ENCODE data around the gene CAMK2B.

The CAMK2B gene

GRCh38 chr7:44348851-44349781 is 23.7 kb upstream of the CAMK2B start:
- Histone ChIP-seq H4K20me1 (no peaks in the 10 kb centered on the region), H3K4me3 (no peak overlapping the region), H3K27me3 (no peaks in the 10 kb centered on the region), H3K27ac (no peak overlapping the region), H3K4me2 (0 out of 2 replicates have a peak overlapping the region, but pooled peaks have one; percentile 13), H3K36me3 (no peaks in the 10 kb centered on the region), H3K9me3 (peaks cover 20% of the 10 kb centered on the region), H3K4me1 (0 out of 2 replicates have a peak, but pooled peaks cover 7% of the 10 kb centered on the region), H3K9ac (no peak overlapping the region)
- no peak for TF ChIP-seq Cebpa-rat (IDR thresholded peaks at IDR 0.05)

- no peak overlapping the region for H3K4me3 ChIP-seq
- H3K9ac ChIP-seq: no peak overlapping the region
- H3K36me3 ChIP-seq: no peaks in the 10 kb centered on the region
- no peak overlapping the region for H3K27ac ChIP-seq
- no peak for TF ChIP-seq Cebpa-rat (IDR thresholded peaks at IDR 0.05)
- 0 out of 2 replicates have a peak, but pooled peaks cover 7% of the 10 kb centered on the region for H3K4me1 ChIP-seq
- no peaks in the 10 kb centered on the region for H3K27me3 ChIP-seq
- H4K20me1 ChIP-seq: no peaks in the 10 kb centered on the region
- H3K4me2 ChIP-seq: 0 out of 2 replicates have a peak overlapping the region, but pooled peaks have one; percentile 13
- peaks cover 22% of the 10 kb centered on the region for H3K9me3 ChIP-seq
These were observed 22.9 kb upstream of the CAMK2B start for GRCh38 chr7:44348300-44348699.

DNA sequence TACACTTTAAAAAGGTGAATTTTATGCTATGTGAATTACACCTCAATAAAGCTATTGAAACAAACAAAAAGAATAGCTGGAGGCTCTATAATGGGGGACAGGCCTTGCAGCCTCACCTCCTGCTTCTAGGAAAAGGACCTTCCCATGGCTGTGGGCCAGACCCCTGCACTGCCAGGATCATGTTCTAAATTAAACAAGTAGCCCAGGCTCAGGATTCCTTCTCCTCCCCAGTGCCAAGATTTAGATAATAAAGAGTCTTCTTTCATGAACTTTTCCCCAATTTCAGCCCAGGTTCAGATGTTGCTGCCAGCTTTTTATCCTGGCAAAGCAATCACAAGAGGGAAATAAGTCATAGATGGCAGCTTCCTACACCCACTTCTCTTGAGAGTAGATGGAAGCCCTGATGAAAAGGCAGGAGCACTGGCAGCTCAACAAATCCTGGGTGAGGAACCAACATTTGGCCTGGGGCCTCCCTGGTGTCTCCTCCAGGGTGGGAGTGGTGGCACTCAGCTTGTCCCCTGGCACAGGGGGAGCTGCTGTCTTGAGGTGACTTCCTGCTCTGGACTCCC is 22.2 kb upstream of the CAMK2B start:
- no peak overlapping the region for H3K4me3 ChIP-seq
- no peaks in the 10 kb centered on the region for H4K20me1 ChIP-seq
- H3K36me3 ChIP-seq: no peaks in the 10 kb centered on the region
- H3K4me1 ChIP-seq: 0 out of 2 replicates have a peak, but pooled peaks cover 7% of the 10 kb centered on the region
- no peak for TF ChIP-seq Cebpa-rat (IDR thresholded peaks at IDR 0.05)
- H3K27me3 ChIP-seq: no peaks in the 10 kb centered on the region
- H3K9me3 ChIP-seq: peaks cover 27% of the 10 kb centered on the region
- H3K4me2 ChIP-seq: no peak overlapping the region
- no peak overlapping the region for H3K27ac ChIP-seq
- no peak overlapping the region for H3K9ac ChIP-seq

DNA sequence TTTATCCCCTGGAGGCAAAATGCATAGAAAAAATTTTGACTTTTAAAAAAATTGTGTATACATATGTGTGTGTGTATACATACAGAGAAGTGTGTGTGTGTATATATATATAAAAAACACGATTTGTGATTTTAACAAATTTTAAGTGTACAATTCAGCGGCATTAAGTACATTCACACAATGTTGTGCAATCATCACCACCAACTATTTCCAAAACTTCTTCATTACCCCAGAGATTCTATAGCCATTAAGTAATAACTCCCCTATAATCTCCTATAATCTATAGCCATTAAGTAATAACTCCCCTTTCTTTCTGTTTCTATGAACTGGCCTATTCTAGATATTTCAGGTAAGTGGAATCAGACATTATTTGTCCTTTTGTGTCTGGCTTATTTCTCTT is 20.7 kb upstream of the CAMK2B start:
- Histone ChIP-seq H4K20me1 (no peaks in the 10 kb centered on the region), H3K9ac (no peak overlapping the region), H3K9me3 (peaks cover 23% of the 10 kb centered on the region), H3K27me3 (no peaks in the 10 kb centered on the region), H3K4me2 (no peak overlapping the region), H3K4me1 (0 out of 2 replicates have a peak, but pooled peaks cover 7% of the 10 kb centered on the region), H3K36me3 (no peaks in the 10 kb centered on the region), H3K27ac (no peak overlapping the region), H3K4me3 (no peak overlapping the region)
- TF ChIP-seq Cebpa-rat (IDR thresholded peaks at IDR 0.05): no peak

GRCh38 chr7:44341401-44341800 is 16.0 kb upstream of the CAMK2B start:
- no peak for TF ChIP-seq Cebpa-rat (IDR thresholded peaks at IDR 0.05)
- no peak overlapping the region for H3K4me3 ChIP-seq

GRCh38 chr7:44338600-44338999 is 13.2 kb upstream of the CAMK2B start:
- no peak overlapping the region for H3K4me2 ChIP-seq
- H3K4me3 ChIP-seq: no peak overlapping the region
- peaks cover 20% of the 10 kb centered on the region for H3K9me3 ChIP-seq
- no peaks in the 10 kb centered on the region for H3K36me3 ChIP-seq
- no peak overlapping the region for H3K27ac ChIP-seq
- no peak overlapping the region for H3K9ac ChIP-seq
- no peaks in the 10 kb centered on the region for H4K20me1 ChIP-seq
- no peaks in the 10 kb centered on the region for H3K4me1 ChIP-seq
- TF ChIP-seq Cebpa-rat (IDR thresholded peaks at IDR 0.05): no peak
- H3K27me3 ChIP-seq: no peaks in the 10 kb centered on the region

More at GRCh38 chr7:44341401-44341800, 16.0 kb upstream of the CAMK2B start:
- Histone ChIP-seq H3K9me3 (peaks cover 17% of the 10 kb centered on the region), H3K36me3 (no peaks in the 10 kb centered on the region), H3K27me3 (no peaks in the 10 kb centered on the region), H3K4me1 (no peaks in the 10 kb centered on the region), H3K4me2 (no peak overlapping the region), H3K27ac (no peak overlapping the region), H4K20me1 (no peaks in the 10 kb centered on the region), H3K9ac (no peak overlapping the region)

- H3K4me1 ChIP-seq: no peaks in the 10 kb centered on the region
- peaks cover 13% of the 10 kb centered on the region for H3K9me3 ChIP-seq
- no peak overlapping the region for H3K27ac ChIP-seq
- no peak overlapping the region for H3K9ac ChIP-seq
- no peaks in the 10 kb centered on the region for H4K20me1 ChIP-seq
- H3K27me3 ChIP-seq: no peaks in the 10 kb centered on the region
- no peak for TF ChIP-seq Cebpa-rat (IDR thresholded peaks at IDR 0.05)
- no peak overlapping the region for H3K4me2 ChIP-seq
- H3K36me3 ChIP-seq: no peaks in the 10 kb centered on the region
- no peak overlapping the region for H3K4me3 ChIP-seq
These were observed 11.1 kb upstream of the CAMK2B start for GRCh38 chr7:44336491-44336890.

DNA sequence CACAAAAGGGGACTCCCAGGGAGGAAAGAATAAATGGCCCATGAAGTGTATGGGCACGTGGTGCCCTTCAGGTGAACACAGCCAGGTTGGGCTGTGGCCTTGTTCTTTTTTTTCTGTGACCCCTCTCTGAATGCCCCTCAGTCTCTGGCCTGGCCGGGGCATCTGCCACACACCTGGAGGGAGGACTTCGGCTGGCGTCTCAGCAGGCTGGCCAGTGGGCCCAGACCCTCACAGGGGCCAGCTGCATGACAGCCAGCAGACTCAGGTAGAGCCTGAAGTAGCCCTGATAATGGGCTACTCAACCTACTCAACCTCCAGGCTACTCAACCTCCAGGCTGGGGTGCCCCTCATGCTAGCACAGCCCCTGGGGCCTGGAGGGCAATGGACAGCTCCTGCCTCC is 9.8 kb upstream of the CAMK2B start:
- Histone ChIP-seq H3K4me2 (no peak overlapping the region), H3K36me3 (no peaks in the 10 kb centered on the region), H3K9ac (no peak overlapping the region), H4K20me1 (no peaks in the 10 kb centered on the region), H3K4me1 (no peaks in the 10 kb centered on the region), H3K27ac (no peak overlapping the region), H3K9me3 (peaks cover 13% of the 10 kb centered on the region), H3K4me3 (no peak overlapping the region), H3K27me3 (no peaks in the 10 kb centered on the region)
- TF ChIP-seq Cebpa-rat (IDR thresholded peaks at IDR 0.05): no peak

GRCh38 chr7:44334734-44335097 is 9.3 kb upstream of the CAMK2B start:
- Histone ChIP-seq H3K27ac (no peak overlapping the region), H3K27me3 (no peaks in the 10 kb centered on the region), H3K9ac (no peak overlapping the region), H3K4me3 (no peak overlapping the region), H3K36me3 (no peaks in the 10 kb centered on the region), H3K4me1 (no peaks in the 10 kb centered on the region), H3K4me2 (no peak overlapping the region), H3K9me3 (peaks cover 13% of the 10 kb centered on the region), H4K20me1 (no peaks in the 10 kb centered on the region)
- no peak for TF ChIP-seq Cebpa-rat (IDR thresholded peaks at IDR 0.05)

Data from BLaER1 (cell line).